CD4-positive, alpha-beta T cell treated with Interferon alpha-2 for 1 hour (primary cell): Measurements from ENCODE around the gene LIN54.
"Not testable (repeated sequence)": the region's sequence is repeated elsewhere in the genome, so short reads cannot be mapped to it uniquely, and the experiment has no call there.

ENCODE experiments used
- DNase-seq, 2 donors: peaks; one replicate each; pipeline ENCODE4 v3.0.0-alpha.2; 2020 to 2022

The LIN54 gene

DNA sequence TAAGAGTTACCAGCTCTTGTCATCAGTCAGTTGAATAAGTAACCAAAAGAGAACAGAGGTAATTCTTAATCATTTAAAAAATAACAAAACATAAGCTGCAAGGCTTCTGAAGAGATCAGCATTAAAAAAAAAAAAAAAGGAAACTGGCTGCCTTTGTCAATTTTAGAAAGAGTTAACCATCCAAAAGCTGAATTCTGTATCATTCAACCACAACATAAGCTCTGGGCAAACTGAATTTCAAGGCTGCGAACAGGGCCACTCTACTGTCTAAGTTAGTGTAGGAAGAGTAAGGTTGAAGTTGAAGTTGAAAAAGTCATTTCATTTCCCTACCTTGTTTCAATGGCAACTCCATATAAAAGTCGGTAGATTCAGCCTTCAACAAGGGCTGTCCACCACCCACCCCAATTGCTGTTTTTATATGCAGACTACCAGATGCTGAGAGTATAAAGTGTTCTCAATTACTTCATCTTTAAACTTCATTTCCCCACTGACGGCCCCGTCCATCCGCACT lies 1.1 kb upstream of the LIN54 start:
- peak in 1 of 2 donors; percentile 13 for DNase-seq

DNA sequence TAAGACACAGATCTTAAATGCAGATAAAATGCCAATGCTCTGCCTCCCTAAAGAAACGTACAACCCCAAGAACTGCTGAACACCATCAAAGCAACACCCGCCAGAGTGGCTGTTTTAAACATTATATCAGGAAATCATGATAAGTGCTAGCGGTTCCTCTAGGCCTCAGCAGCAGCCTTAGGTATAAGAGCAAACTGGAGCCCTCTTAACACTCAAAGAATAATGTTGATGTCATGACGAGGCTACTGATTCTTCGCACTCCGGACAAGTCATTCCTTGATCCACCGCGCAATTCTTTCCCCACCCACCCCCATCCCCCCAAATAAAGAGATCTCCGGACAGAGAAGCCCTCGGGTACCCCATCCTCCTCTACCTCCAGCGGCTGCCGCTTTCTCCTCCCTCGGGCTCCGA lies 507 bp downstream of the LIN54 start:
- peak in 1 of 2 donors; percentile 41 for DNase-seq

DNA sequence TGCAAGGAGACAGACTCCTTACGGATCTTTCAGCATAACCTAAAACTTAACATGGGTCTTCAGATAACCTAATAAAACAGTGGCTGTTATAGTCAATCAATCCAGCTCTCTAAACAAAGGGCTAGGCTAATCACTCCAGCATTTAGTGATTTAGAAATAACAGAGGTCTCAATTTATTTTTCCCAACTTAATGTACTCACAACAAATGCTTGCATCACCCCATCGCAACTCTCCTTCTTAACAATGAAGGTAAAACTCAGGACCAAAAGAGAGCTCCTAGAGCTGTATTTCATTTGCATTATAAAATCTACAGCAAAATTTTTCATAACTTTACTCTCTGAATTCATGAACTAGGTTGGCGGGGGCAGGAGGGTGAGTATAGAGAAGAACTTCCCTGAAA lies 1.1 kb downstream of the LIN54 start:
- no peak for DNase-seq

DNA sequence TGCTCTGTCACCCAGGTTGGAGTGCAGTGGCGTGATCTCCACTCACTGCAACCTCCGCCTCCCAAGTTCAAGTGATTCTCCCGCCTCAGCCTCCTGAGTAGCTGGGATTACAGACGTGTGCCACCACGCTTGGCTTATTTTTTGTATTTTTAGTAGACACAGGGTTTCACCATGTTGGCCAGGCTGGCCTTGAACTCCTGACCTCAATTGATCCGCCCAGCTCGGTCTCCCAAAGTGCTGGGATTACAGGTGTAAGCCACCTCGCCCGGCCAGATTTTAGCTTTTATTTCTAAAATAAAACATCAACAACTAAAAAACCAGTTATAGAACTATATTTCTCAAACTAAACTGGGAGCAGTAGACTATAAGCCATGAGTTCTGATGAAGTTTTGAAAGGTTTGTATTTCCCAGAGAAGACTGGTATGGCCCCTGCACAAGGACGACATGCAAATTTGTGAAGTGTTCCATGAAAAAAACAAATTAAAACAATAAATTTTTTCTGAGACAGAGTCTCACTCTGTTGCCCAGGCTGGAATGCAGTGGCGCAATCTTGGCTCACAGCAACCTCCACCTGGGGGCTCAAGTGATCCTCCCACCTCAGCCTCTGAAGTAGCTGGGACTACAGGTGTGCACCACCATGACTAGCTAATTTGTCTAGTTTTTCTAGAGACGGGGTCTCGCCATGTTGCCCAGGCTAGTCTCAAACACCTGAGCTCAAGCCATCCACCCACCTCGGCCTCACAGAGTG lies 7.4 kb downstream of the LIN54 start:
- not testable (repeated sequence) for DNase-seq

DNA sequence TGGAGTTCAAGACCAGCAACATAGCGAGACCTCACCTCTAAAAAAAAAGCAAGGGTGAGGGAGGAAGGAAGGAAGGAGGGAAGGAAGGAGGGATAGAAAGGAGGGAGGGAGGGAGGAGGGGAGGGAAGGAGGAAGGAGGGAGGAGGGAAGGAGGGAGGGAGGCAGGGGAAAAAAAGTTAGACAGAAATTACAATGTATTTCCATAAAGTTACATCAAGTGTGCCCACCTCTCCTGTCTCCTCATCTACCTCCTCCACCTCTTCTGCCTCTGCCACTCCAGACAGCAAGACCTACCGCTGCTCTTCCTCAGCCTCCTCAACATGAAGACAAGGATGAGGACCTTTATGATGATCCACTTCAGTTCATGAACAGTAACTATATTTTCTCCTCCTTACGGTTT lies 8.3 kb downstream of the LIN54 start:
- no peak for DNase-seq

DNA sequence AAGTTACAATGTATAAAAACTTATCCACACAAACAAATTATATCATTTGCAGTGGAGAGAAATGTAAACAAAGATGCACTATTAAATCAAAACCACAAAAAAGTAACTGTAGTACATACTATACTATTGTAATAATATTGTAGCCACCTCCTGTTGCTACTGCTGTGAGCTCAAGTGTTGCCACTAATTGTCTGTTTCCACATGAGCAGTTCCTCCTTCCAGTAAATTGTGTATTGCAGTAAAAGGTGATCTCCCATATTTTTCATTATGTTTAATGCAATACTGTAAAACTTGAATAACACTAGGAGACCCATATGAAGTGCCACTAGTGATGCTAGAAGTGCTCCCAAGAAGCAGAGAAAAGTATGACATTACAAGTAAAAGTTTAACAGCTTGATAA lies 11.7 kb downstream of the LIN54 start:
- no peak for DNase-seq

DNA sequence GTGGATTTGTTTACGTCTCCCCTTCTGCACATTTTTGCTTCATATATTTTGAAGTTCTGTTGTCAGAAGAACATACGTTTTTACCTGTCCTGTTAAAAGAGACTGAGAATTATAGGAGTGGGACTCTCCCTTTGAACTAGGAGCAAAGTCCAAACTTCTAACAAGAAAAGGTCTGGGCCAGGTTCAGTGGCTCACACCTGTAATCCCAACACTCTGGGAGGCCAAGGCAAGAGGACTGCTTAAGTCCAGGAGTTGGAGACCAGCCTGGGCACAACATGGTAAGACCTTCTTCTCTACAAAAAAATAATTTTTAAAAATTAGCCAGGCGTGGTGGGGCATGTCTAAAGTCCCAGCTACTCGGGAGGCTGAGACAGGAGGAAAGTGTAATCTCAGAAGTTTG lies 15.8 kb downstream of the LIN54 start:
- no peak for DNase-seq

DNA sequence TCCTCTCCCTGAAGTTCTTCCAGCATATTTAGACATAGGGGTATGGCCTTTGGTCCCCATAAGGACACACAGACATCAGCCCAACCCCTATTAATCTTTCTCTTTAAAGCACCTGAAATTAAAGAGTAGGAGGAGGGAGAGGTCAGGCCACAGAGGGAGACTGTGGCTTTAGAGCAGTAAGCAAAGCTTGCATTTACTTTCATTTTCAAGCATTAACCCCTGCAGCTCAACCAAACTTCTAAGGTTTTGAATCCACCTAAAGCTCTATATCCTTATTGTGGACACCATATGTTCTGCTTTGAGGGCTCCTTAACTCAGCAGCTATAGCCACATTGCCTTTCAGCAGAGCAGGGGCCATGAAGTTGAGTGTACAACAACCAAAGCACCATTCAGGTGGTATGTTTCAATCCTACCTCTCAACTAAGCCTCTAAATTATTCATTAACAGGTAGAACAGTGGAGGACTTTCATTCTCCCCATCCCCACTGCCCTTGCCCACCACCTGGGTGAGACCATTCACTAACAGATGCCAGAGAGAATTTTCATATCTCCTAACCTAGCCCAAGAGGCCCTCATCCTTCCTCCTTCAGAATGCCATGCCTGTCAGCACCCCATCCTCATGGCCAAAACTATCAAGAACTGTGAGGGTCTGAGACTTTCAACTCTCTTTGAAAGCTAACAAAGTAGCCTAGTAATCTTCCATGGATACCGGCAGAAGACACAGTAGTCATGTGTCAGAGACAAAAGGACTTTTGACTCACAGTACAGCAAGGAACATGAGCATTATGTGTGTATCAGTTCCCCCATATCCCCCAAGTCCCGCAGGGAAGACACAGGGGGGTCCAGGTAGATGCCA lies 20.8 kb downstream of the LIN54 start:
- peak in 1 of 2 donors; percentile 46 for DNase-seq

DNA sequence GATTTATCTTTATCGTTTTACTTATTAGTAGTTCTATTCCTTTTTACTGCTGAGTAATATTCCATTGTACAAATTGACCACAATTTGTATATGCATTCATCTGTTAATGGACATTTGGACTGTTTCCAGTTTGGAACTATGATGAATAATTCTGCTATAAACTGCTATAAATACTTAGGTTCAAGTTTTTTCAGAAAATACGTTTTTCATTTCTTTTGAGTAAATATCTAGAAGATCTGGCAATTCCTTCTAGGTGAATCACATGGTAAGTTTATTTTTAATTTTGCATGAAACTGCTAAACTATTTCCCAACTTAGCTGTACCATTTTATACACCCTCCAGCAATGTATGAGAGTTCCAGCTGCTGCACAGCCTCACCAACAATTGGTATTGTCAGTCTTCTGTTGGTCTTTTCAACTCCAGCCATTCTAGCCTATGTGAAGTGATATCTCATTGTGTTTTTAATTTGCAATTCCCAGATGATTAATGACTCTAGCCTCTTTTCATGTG lies 22.2 kb downstream of the LIN54 start:
- DNase-seq: no peak

DNA sequence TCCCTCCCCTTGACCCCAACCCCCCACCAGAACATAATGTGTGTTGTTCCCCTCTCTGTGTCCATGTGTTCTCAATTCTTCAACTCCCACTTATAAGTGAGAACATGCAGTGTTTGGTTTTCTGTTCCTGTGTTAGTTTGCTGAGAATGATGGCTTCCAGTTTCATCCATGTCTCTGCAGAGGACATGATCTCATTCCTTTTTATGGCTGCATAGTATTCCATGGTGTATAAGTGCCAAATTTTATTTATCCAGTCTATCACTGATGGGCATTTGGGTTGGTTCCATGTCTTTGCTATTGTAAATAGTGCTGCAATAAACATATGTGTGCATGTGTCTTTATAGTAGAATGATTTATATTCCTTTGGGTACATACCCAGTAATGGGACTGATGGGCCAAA lies 23.1 kb downstream of the LIN54 start:
- DNase-seq: not testable (repeated sequence)

DNA sequence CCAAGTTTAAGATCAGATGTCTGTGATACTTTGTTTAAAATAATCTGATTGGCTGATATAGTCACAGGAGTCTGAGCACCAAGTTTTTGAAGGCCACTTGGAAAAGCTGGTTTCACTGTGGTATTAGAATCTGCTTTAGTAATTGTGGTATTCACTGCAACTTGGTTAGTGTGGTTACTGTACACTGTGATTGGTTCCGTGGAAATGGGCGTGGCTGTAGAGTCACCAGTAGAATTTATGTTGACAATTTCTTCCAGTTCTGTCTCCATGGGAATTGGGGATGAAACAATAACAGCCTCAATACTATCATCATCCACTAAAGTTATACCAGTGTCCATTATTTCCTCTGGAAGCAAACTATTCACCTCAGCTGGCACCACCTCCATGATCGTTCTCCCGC lies 26.2 kb downstream of the LIN54 start:
- peak in 1 of 2 donors; percentile 5 for DNase-seq

DNA sequence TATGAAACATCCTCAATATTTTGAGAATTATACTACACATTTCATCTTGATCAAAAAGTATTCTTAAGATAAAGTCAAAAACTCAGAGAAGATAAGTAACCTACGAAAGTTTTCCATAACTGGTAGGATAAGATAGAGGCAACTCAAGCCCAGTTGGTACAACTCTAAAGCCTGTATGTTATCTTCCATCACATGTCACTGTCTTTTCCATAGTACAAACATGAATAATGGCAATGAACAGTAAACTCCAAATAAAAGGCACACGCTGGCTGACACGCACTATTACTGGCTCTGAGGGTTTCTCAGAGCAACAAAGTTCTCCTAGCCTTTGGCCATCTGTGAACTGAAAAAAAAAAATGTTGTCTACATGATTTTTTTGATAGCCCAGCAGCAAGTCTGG lies 27.2 kb downstream of the LIN54 start:
- DNase-seq: no peak

DNA sequence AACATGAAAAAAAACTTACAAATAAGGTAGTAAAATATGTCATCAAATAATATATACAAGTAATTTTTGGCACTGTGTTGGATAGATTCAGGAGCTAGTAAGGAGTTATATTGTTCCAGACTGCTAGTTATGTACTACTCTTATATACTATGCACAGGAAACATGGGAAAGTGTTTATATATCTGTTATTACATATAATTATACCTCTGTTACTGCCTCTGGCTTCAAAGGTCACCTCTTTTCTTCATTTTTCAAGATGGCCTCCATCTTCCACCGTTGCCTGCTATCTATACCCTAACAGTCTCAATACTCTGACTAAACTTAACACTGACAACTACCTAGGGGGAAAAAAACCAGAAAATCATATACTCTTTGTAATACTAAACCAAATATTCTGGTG lies 29.5 kb downstream of the LIN54 start:
- no peak for DNase-seq

DNA sequence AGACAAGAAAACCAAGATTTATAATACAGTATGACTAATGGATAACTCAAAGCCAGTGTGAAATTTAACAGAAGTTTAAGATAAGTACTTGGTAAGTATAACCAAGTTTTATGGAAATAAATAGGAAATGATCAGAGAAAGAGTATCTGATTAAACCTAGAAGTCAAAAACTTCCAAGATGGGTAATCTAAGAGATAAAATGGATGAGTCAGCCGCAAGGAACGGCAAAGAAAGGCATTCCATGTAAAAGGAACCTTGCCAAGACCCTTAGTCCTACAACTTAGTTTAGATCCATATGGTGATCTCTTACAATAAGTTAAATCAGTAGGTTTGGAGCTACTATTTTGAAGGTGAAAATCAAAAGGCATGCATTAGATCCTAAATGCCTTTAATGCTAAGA lies 34.8 kb downstream of the LIN54 start:
- no peak for DNase-seq

DNA sequence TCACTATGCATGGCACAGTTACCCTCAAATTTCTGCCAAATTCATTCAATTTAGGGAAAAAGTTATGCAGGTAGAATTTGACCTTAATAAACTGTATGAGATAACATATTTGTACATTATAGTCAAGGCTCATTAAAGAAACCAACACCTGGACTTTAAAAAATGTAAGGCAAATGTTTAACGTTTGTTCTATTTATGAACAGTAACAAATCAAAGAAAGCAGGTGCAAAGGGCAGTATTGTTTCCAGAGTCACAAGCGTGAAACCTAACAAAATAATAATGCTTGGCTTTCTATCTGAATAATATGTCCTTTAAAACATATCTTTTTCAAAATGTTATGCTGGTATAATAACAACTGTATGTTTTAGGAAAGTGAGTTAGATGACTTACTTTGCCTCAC lies 41.2 kb downstream of the LIN54 start:
- DNase-seq: no peak

DNA sequence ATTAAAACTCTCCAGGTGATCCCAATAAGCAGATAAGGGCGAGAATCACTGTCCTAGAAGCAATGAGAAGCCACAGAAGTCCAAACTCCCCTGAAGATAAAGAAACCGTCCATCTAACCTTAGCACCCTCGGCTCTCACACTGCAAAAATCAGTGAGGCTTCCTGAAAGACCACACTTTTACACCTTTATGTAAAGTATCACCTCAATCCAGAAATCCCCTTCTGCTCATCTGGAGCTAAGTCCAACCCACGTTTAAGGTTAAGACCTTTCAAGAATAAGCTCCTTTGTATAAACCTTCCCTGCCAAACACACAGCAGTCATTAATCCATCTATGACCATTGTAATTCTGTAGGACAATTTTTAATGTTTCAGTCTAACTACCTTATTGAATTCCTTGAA lies 41.7 kb downstream of the LIN54 start:
- no peak for DNase-seq

DNA sequence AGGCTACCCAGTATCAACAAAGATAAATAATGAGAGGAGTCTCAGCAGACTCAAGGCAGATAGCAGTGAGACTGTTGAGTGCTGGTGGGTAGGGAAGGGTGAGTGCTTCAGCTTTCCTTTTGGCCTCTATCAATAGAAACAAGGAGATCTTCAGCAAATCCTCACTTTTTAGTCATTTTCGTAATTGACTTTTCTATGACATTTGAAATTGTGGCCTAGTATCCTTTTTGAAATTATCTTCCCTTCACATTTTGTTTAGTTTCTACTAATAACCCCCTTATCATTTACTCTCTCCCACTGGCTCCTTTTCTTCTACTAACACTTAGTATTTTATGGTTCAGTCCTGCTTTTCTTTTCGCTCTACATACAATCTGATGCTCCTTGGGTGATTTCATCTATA lies 44.9 kb downstream of the LIN54 start:
- no peak for DNase-seq

DNA sequence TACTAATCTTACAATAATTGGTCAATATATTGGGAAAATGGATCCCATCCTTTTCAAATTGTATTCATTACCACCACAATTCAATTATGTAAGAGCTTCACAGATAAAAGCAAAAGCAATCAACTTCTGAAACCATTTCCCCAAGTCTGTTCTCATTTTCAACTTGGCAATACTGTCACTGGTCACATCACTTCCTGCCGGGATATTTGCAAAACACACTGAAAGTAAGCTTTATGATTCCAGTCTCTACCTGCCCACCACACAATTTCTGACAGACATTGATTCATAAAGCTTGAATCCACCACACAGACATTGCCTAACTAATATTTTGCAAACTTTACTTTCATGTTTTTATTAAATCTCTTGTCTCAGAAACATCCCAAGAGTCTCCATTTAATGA lies 53.6 kb downstream of the LIN54 start:
- no peak for DNase-seq

DNA sequence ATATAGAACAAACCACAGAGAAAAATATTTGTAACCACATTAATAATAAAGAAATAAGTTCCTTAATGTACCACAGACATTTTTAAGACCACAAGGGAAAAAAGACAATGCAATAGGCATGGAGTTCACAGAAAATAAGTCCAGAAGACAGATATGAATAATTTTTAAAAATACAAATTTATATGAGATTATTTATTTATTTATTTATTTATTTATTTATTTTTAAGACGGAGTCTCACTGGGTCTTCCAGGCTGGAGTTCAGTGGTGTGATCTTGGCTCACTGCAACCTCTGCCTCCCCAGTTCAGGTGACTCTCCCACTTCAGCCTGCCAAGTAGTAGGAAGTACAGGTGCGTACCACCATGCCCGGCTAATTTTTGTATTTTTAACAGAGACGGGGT lies 56.4 kb downstream of the LIN54 start:
- DNase-seq: no peak

DNA sequence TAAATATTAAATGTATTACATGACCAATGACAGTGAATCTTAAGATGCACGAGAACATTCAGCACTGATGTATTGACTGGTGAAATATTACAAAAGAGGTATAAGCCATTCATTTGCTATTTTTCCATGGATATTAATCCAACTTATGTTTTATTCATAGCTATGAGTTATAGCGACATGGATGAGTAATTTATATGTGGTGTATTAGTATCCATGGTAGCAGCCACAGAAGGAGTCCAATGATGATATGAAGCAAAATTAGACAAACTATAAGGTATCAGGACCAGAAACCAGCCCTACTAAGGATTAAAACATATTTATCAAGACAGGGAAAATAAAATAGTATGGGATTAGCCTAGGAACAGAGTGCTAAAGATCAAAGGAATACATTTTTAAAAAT lies 59.4 kb downstream of the LIN54 start:
- no peak for DNase-seq

DNA sequence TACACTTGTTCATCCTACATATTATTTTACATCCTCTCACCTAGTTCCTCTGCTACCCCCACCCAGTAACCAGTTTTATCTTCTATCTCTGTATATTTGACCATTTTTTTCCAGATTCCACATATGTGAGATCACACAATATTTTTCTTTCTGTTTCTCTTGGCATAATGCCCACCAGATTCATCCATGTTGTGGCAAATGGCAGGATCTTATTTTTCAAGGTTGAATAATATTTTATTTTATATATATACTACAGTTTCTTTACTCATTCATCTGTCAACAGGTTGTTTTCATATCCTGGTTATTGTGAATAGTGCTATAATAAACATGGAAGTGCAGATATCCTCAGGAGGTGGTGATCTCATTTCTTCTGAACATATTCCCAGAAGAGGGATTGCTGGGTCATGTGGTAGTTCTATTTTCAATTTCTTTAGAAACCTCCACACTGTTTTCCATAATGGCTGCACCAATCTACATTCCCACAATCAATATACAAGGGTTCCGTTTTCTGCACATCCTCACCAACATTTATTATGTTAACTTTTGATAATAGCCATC lies 61.9 kb downstream of the LIN54 start:
- DNase-seq: no peak

DNA sequence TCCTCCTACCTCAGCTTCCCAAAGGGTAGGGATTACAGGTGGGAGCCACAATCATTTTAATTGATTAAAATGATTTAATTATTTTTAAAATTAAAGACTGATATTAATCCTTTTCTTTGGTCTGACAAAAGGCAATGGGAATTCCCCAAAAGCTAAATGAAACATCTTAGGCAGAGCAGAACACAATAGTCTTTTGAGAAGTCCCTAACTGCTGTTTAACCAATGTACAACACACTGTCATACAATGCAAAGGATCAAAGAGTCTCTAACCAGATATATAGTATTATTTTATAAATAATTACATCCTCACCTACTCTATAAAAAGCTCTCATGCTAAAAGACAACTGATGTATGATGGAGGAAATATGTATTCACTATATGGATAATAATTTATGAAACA lies 63.1 kb downstream of the LIN54 start:
- DNase-seq: no peak

DNA sequence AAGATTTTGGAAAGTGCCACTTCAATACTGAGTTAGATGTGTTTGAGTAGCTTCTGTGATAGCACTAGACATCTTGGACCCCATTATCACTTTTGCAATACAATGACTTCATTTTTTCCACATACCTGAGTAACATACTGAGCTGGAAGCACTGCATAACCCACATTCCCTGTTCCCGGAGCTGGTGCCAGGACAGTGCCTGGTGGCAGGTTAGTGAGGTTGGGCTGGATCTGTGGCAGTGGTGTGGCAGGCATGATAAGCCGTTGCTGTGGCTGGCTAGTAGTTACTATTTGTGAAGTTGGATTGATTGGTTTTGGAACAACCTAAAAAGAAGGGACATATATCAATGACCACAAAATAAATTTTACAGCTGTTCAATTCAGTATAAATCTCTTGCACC lies 71.2 kb downstream of the LIN54 start:
- DNase-seq: no peak

DNA sequence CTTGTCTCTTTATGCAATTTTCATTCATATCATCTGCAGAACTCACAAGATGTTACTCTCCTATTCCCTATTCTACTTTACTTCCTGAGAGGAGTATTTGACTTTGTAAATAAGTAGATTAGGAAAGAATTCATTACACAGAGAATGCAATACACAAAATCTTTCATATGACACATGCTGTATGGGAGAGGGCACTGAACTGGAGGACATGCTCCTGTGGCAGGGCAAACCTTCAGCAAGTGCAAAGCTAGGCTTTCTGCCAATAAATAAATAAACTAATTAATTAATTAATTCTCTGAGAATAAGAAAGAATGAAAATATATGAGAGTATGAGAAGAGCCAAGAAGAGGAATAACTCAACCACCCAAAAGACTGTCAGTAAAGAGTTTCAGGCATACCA lies 76.2 kb downstream of the LIN54 start:
- DNase-seq: no peak
